ENCODE data around the gene PCDHGC4. TPM values are rescaled to one million over a fixed set of nuclear protein-coding genes. Genes with fewer than 3 reads are reported as not detected.

The PCDHGC4 gene
- total and polyA plus RNA-seq, 3 experiments from 2014 or later, result not detected

DNA sequence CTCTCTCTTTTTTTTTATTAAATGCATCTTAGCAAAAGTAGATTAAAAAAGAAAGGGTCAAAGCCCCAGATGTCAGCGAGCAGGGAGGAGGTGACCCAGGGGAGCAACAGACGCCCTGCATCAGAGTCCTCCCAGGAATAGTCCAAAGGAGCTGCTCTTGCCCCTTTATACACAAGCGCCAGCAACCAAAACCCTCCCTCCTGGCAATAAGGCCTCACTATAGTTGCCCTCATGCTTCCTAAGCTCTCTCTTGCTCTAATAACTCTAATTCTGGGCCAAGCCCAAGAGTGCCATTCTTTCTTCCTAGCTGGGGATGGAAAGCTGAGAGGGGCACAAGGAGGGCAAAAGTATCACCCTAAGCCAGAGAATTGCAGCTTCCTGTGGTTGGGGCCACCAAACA, 30.3 kb downstream of the PCDHGC4 start:
- Mint-ChIP-seq H3K27ac (peak overlapping the region in 6 of 8 donors; percentile 26 to 95 (median 53)), H3K4me1 (peaks cover 27 to 39% (median 29%) of the 10 kb centered on the region in 3 donors), H3K4me3 (peak overlapping the region in 1 of 7 donors; percentile 63), H3K27me3 (peaks cover 0 to 1% of the 10 kb centered on the region in 2 donors), H3K9me3 (no peaks in the 10 kb centered on the region), H3K36me3 (peaks cover 13 to 65% (median 21%) of the 10 kb centered on the region in 3 donors)
- no peak overlapping the region for H3K4me3 ChIP-seq (ENCODE audit: low read length)
- H3K4me1 ChIP-seq (ENCODE audit: insufficient read depth, low read length), result peaks cover 23% of the 10 kb centered on the region
- CTCF ChIA-PET, result interaction anchor here (1.1 to 7.9 kb wide), 9 partner anchors 8 to 200 kb away, joined by 3 to 67 read pairs (median 4); partner anchors contain the start of genes PCDHGA10 and TAF7
- H3K27ac ChIP-seq (ENCODE audit: low read depth, low read length), result no peak overlapping the region
- no peak for DNase-seq
- no peaks in the 10 kb centered on the region for H3K9me3 ChIP-seq (ENCODE audit: low read length)
- peaks cover 45% of the 10 kb centered on the region for H3K36me3 ChIP-seq (ENCODE audit: insufficient read depth, low read length)
- no peaks in the 10 kb centered on the region for H3K27me3 ChIP-seq (ENCODE audit: insufficient read depth, low read length, poor library complexity, severe bottlenecking)
- POLR2A ChIA-PET, result no interaction called here

DNA sequence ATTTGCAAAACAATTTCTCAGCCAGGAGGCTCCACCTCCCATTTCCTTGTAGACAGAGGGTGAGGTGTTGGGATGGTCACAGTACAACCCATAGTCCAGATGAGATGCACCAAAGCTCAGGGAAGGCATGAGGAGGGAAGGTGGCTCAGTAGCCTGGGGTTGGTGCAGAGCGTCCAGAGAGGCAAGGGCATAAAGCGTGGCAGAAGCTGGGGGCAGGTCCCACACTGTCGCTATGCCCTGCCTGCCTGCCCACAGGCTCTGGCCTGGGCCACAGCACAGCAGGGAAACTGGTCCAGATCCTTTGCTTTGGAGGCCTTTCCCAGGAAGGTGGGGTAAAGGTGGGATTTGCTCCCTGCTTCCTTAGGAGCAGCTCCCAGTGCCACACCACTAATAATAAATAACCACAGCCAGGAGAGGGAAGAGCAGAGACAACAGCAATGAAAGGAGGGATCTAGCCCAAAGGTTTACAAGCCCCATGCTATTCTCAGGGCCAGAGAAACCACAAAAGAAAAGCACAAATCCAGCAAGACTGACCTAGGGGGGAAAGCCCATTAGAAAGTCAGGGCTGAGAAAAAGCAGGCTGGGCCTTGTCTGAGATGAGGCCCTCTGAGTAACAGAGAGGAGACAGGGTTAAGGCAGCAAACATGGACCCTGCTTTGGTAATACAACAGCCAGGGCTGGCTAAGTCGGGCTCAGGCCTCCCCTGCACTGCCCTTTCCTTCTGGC, 31.3 kb downstream of the PCDHGC4 start:
- Histone ChIP-seq H3K27ac (ENCODE audit: low read depth, low read length) (no peak overlapping the region), H3K36me3 (ENCODE audit: insufficient read depth, low read length) (peaks cover 51% of the 10 kb centered on the region), H3K27me3 (ENCODE audit: insufficient read depth, low read length, poor library complexity, severe bottlenecking) (no peaks in the 10 kb centered on the region), H3K9me3 (ENCODE audit: low read length) (no peaks in the 10 kb centered on the region), H3K4me3 (ENCODE audit: low read length) (no peak overlapping the region), H3K4me1 (ENCODE audit: insufficient read depth, low read length) (peaks cover 23% of the 10 kb centered on the region)
- ChIA-PET CTCF (interaction anchor here (1.1 to 7.9 kb wide), 8 partner anchors 7 to 201 kb away, joined by 3 to 67 read pairs (median 4); partner anchors contain the start of gene PCDHGA10), POLR2A (no interaction called here)
- Mint-ChIP-seq H3K27ac (peak overlapping the region in 4 of 8 donors; percentile 9 to 79 (median 68)), H3K4me1 (peaks cover 27 to 39% (median 29%) of the 10 kb centered on the region in 3 donors), H3K4me3 (no peak overlapping the region), H3K27me3 (peaks cover 0 to 1% of the 10 kb centered on the region in 2 donors), H3K9me3 (no peaks in the 10 kb centered on the region), H3K36me3 (peaks cover 13 to 73% (median 24%) of the 10 kb centered on the region in 3 donors)
- DNase-seq, result no peak

DNA sequence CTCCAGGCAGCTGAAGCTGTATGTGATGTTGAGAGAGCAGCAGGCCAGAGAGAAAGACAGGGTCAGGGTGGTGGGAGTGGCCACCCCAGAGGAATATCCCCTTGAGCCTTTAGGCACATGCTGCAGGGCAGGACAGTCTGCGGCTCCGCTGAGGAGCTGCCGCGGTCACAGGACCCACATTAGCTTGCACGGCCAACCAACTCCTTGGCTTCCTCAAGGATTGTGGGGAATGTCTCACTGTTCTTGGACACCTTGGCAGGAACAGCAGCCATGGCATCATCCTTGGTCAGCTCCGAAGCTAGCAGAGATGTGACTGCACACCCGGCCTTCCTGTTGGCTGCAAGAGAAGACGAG, 31.8 kb downstream of the PCDHGC4 start:
- Mint-ChIP-seq H3K4me1 (peaks cover 27 to 43% (median 31%) of the 10 kb centered on the region in 3 donors), H3K27ac (peak overlapping the region in 2 of 8 donors; percentile 60 to 63), H3K4me3 (no peak overlapping the region), H3K9me3 (no peaks in the 10 kb centered on the region), H3K36me3 (peaks cover 17 to 79% (median 27%) of the 10 kb centered on the region in 3 donors), H3K27me3 (peaks cover 0 to 1% of the 10 kb centered on the region in 2 donors)
- ChIA-PET POLR2A (no interaction called here), CTCF (interaction anchor here (1.1 to 2.0 kb wide), 2 partner anchors 12 to 47 kb away, joined by 3 to 8 read pairs; no protein-coding TSS in a partner anchor)
- Histone ChIP-seq H3K9me3 (ENCODE audit: low read length) (no peaks in the 10 kb centered on the region), H3K4me1 (ENCODE audit: insufficient read depth, low read length) (peaks cover 23% of the 10 kb centered on the region), H3K27ac (ENCODE audit: low read depth, low read length) (no peak overlapping the region), H3K36me3 (ENCODE audit: insufficient read depth, low read length) (peaks cover 56% of the 10 kb centered on the region), H3K4me3 (ENCODE audit: low read length) (no peak overlapping the region), H3K27me3 (ENCODE audit: insufficient read depth, low read length, poor library complexity, severe bottlenecking) (no peaks in the 10 kb centered on the region)
- DNase-seq, result no peak

DNA sequence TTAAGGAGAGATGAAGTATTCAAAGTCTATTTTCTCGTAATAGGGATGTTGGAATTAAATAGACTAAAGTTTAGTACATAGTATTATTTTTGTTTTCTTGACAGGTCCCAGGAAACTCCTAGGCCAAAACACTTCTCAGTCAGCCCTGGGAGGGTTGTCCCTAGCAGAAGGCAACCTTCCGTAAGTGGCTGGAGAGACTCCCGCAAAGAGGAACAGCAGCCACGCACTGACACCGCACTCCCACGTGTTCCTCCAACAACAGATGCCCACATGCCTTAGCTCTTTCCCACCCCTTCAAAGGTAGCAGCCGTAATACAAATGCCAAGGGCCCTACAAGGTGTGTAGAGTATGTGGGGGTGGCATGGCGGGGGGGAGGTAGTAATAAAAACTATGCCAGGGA, 32.5 kb downstream of the PCDHGC4 start:
- Histone ChIP-seq H3K27me3 (ENCODE audit: insufficient read depth, low read length, poor library complexity, severe bottlenecking) (no peaks in the 10 kb centered on the region), H3K27ac (ENCODE audit: low read depth, low read length) (no peak overlapping the region), H3K9me3 (ENCODE audit: low read length) (no peaks in the 10 kb centered on the region), H3K36me3 (ENCODE audit: insufficient read depth, low read length) (peaks cover 61% of the 10 kb centered on the region), H3K4me3 (ENCODE audit: low read length) (no peak overlapping the region), H3K4me1 (ENCODE audit: insufficient read depth, low read length) (peaks cover 21% of the 10 kb centered on the region)
- Mint-ChIP-seq H3K27ac (peak overlapping the region in 1 of 8 donors; percentile 81), H3K36me3 (peaks cover 17 to 85% (median 30%) of the 10 kb centered on the region in 3 donors), H3K9me3 (no peaks in the 10 kb centered on the region), H3K4me3 (no peak overlapping the region), H3K27me3 (peaks cover 0 to 1% of the 10 kb centered on the region in 2 donors), H3K4me1 (peaks cover 30 to 46% (median 32%) of the 10 kb centered on the region in 3 donors)
- CTCF ChIA-PET, result no interaction called here
- POLR2A ChIA-PET, result no interaction called here
- no peak for DNase-seq

DNA sequence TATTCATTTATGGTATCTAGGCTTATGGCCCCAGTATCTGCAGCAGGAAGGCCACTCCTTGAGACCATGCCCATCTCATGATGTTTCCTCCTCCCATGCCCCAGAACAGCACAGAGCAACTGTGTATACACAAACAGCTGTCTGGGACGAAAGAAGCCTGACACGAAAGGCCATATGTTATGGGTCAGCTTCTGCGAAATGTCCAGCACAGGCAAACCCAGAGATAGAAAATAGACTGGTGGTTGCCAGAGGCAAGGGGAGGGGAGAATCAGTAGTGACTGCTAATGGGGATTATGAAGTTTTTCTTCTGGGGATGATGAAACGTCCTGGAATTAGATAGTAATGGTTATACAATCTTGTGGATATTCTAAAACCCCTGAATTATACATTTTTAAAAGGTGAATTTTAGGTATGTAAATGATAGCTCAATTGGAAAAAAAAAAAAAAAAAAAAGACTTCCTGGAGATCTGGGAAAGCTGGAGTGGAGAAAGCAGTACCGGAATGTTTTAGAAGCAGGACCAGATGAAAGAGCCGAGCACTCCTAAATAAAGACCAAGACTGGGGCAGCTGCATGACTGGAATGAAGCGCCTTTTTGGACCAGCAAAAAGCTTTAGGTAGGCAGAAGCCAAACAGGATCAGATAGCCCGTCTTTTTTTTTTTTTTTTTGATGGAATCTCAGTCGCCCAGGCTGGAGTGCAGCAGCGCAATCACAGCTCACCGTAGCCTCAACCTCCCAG, 33.2 kb downstream of the PCDHGC4 start:
- H3K4me3 Mint-ChIP-seq, result no peak overlapping the region
- peaks cover 17 to 91% (median 31%) of the 10 kb centered on the region in 3 donors for H3K36me3 Mint-ChIP-seq
- CTCF ChIA-PET, result no interaction called here

DNA sequence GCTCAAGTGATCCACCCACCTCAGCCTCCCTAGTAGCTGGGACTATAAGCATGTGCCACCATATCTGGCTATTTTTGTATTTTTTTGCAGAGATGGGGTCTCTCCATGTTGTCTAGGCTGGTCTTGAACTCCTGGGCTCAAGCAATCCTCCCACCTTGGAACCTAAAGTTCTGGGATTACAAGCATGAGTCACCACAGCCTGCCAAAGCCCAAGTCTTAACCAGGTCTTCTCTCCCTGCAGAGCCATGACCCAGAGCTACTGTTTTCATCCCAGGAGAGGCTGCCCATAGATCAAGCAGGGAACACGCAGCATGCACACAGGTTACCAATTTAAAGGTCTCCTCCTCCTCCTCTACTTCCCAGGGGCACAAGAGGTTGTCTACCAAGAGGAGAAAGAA, 33.8 kb downstream of the PCDHGC4 start:
- Histone ChIP-seq H3K4me1 (ENCODE audit: insufficient read depth, low read length) (peaks cover 14% of the 10 kb centered on the region), H3K27ac (ENCODE audit: low read depth, low read length) (no peak overlapping the region), H3K27me3 (ENCODE audit: insufficient read depth, low read length, poor library complexity, severe bottlenecking) (no peaks in the 10 kb centered on the region), H3K36me3 (ENCODE audit: insufficient read depth, low read length) (peaks cover 73% of the 10 kb centered on the region), H3K4me3 (ENCODE audit: low read length) (no peak overlapping the region), H3K9me3 (ENCODE audit: low read length) (no peaks in the 10 kb centered on the region)
- DNase-seq, result no peak
- Mint-ChIP-seq H3K4me3 (no peak overlapping the region), H3K27me3 (peaks cover 0 to 1% of the 10 kb centered on the region in 2 donors), H3K36me3 (peaks cover 17 to 96% (median 31%) of the 10 kb centered on the region in 3 donors), H3K4me1 (peaks cover 20 to 41% (median 22%) of the 10 kb centered on the region in 3 donors), H3K27ac (peak overlapping the region in 1 of 8 donors; percentile 36), H3K9me3 (no peaks in the 10 kb centered on the region)
- POLR2A ChIA-PET, result no interaction called here
- CTCF ChIA-PET, result interaction anchor here (4.7 kb wide), 1 partner anchor 46 kb away, joined by 14 read pairs; no protein-coding TSS in a partner anchor

More for the DNA sequence above, 33.2 kb downstream of the PCDHGC4 start:
- no peak overlapping the region for H3K27ac ChIP-seq (ENCODE audit: low read depth, low read length)
- peaks cover 20% of the 10 kb centered on the region for H3K4me1 ChIP-seq (ENCODE audit: insufficient read depth, low read length)
- Mint-ChIP-seq H3K27me3 (peaks cover 0 to 1% of the 10 kb centered on the region in 2 donors), H3K9me3 (no peaks in the 10 kb centered on the region), H3K4me1 (peaks cover 23 to 45% (median 26%) of the 10 kb centered on the region in 3 donors), H3K27ac (peak overlapping the region in 3 of 8 donors; percentile 36 to 65 (median 54))
- no peaks in the 10 kb centered on the region for H3K27me3 ChIP-seq (ENCODE audit: insufficient read depth, low read length, poor library complexity, severe bottlenecking)
- H3K36me3 ChIP-seq (ENCODE audit: insufficient read depth, low read length), result peaks cover 68% of the 10 kb centered on the region
- no peak overlapping the region for H3K4me3 ChIP-seq (ENCODE audit: low read length)
- H3K9me3 ChIP-seq (ENCODE audit: low read length), result no peaks in the 10 kb centered on the region
- POLR2A ChIA-PET, result interaction anchor here (0.6 kb wide), 1 partner anchor 260 kb away, joined by 3 read pairs; no protein-coding TSS in a partner anchor
- DNase-seq, result no peak

DNA sequence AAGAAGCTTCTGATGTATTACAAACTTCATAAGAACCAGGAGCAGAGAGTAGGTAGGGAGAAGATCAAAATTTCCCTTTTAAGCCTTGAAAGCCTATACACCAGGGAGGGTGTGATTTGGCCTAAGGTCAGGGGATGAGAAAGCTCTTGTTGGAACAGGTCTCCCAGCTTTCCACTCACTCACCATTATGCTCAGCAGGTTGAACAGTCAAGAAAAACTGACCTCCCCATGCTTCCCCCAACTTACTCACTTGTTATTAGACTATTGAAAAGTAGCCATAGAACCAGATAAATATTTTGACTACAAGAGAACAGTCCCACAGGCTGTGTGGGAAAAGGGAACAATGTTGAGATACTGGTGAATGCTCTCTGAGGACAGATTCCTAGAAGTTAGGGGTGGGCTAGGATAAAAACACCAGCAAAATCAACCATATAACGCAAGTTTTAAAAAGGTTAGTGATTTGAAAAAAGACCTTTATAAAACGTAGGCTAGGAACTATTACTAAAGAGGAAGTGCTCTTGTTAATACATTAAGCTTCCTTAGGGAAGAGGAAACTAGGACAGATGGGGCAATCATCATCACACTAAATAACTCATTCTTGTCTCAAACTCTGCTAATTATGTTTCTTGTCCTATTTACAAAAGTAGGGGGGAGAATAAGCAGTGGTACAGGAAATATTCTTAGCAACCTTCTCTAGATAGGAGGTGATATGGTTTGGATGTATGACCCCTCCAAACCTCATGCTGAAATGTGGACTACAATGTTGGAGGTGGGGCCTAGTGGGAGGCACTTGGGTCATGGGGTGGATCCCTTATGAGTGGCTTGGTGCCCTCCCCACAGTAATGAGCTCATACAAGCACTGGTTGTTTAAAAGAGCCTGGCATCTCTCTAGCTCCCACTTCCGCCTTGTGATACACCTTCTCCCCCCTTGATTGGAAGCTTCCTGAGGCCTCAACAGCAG, 35.1 kb downstream of the PCDHGC4 start:
- H3K4me1 Mint-ChIP-seq, result peaks cover 13 to 30% (median 18%) of the 10 kb centered on the region in 3 donors
- H3K9me3 Mint-ChIP-seq, result no peaks in the 10 kb centered on the region
- Histone ChIP-seq H3K4me1 (ENCODE audit: insufficient read depth, low read length) (peaks cover 1% of the 10 kb centered on the region), H3K4me3 (ENCODE audit: low read length) (no peak overlapping the region), H3K36me3 (ENCODE audit: insufficient read depth, low read length) (peaks cover 77% of the 10 kb centered on the region), H3K27me3 (ENCODE audit: insufficient read depth, low read length, poor library complexity, severe bottlenecking) (no peaks in the 10 kb centered on the region), H3K27ac (ENCODE audit: low read depth, low read length) (no peak overlapping the region), H3K9me3 (ENCODE audit: low read length) (no peaks in the 10 kb centered on the region)
- H3K27ac Mint-ChIP-seq, result peak overlapping the region in 3 of 8 donors; percentile 25 to 60 (median 38)
- ChIA-PET POLR2A (no interaction called here), CTCF (interaction anchor here (1.3 to 4.7 kb wide), 2 partner anchors 36 to 44 kb away, joined by 3 to 14 read pairs; no protein-coding TSS in a partner anchor)
- no peak overlapping the region for H3K4me3 Mint-ChIP-seq
- DNase-seq, result no peak
- H3K36me3 Mint-ChIP-seq, result peaks cover 23 to 99% (median 38%) of the 10 kb centered on the region in 3 donors
- peaks cover 0 to 1% of the 10 kb centered on the region in 2 donors for H3K27me3 Mint-ChIP-seq

Data from CD8-positive, alpha-beta memory T cell (primary cell).